K562 (cell line): ENCODE results near the gene BANP. TPM values are rescaled to one million over a fixed set of nuclear protein-coding genes. Genes with fewer than 3 reads are reported as not detected.

ENCODE experiments used
- ATAC-seq: fragments of 200-7000 bp; cut with Tn5 transposase; 3 replicates; pipeline ENCODE4 v1.9.1; 2020; ENCODE audit warnings: moderate library complexity
- BruUV-seq: library from RNA; stranded (reverse); fragments of 400-500 nt; replicated peaks from 2 replicates; lab custom pipeline; 2021; lab: Mats Ljungman, UMichigan
- CTCF ChIA-PET: fragments of 300-600 bp; formaldehyde crosslinking; extraction: SDS; loops from one replicate; lab custom pipeline; 2021; ENCODE audit warnings: low intra/inter-chr PET ratio; lab: Yijun Ruan, JAX
- POLR2A ChIA-PET: fragments of 300-600, 350-650 bp; sonication (Branson Sonifier 250); formaldehyde crosslinking; extraction: SDS; loops from one replicate; lab custom pipeline; 2021; ENCODE audit warnings: antibody characterized with exemption, inconsistent platforms; lab: Yijun Ruan, JAX
- DNase-seq, 4 experiments: peaks; one replicate each; pipeline versions ENCODE4 v3.0.0 to v3.0.0-alpha.2; 2011 to 2018; ENCODE audit warnings: low spot score in 3 of 4, mixed read lengths in 3 of 4; ENCODE audit errors: extremely low read depth in 1 of 4
- FAIRE-seq: peaks from 2 replicates; lab custom pipeline; 2011; peaks lifted over from hg19 to GRCh38; lab: Jason Lieb, UNC
- H2AFZ ChIP-seq: 2 replicates; pipeline ENCODE4 v1.6.0; 2011; ENCODE audit warnings: low read depth, low read length, control low read depth, inconsistent platforms
- H3K27ac ChIP-seq: fragments of 200-600 bp; 3 replicates; pipeline ENCODE4 v1.8.0; 2011; ENCODE audit warnings: low read depth, mild to moderate bottlenecking, control low read depth, inconsistent platforms, low read length, moderate library complexity, mixed read lengths; ENCODE audit errors: extremely low read depth
- H3K27me3 ChIP-seq, 2 experiments: fragments of 300-600 bp in 1 of 2; 2 replicates in 1 of 2; 3 replicates in 1 of 2; pipeline versions ENCODE4 v1.6.0 to v1.8.0; 2011; ENCODE audit warnings: inconsistent platforms in 2 of 2, low read length in 2 of 2, mild to moderate bottlenecking in 1 of 2, mixed read lengths in 1 of 2, moderate library complexity in 1 of 2; ENCODE audit not compliant: control insufficient read depth in 2 of 2, insufficient read depth in 2 of 2
- H3K36me3 ChIP-seq: fragments of 300-600 bp; 3 replicates; pipeline ENCODE4 v1.8.0; 2011; ENCODE audit warnings: mild to moderate bottlenecking, low read length, inconsistent platforms; ENCODE audit not compliant: control insufficient read depth, insufficient read depth
- H3K4me1 ChIP-seq, 2 experiments: fragments of 200-600 bp in 1 of 2; replicated peaks in 1 of 2; 2 replicates in 1 of 2; 3 replicates in 1 of 2; pipeline versions ENCODE4 v1.5.1 to v1.8.0; 2011; ENCODE audit warnings: inconsistent platforms in 2 of 2, low read length in 2 of 2, mild to moderate bottlenecking in 1 of 2, mixed read lengths in 1 of 2, moderate library complexity in 1 of 2; ENCODE audit not compliant: control insufficient read depth in 2 of 2, insufficient read depth in 2 of 2
- H3K4me2 ChIP-seq: 2 replicates; pipeline ENCODE4 v1.6.1; 2011; ENCODE audit warnings: low read length, control low read depth, inconsistent platforms, mixed read lengths; ENCODE audit not compliant: insufficient read depth
- H3K4me3 ChIP-seq: fragments of 200-600 bp; sonication (generic), shearing (Covaris generic); 2 replicates; pipeline ENCODE4 v1.5.1; 2016; ENCODE audit warnings: control low read depth, inconsistent platforms
- H3K79me2 ChIP-seq: fragments of 200-600 bp; 3 replicates; pipeline ENCODE4 v1.8.0; 2011; ENCODE audit warnings: low read length, inconsistent platforms; ENCODE audit not compliant: control insufficient read depth, insufficient read depth
- H3K9ac ChIP-seq, 2 experiments: 2 replicates each; pipeline versions ENCODE4 v1.6.0 to v1.6.1; 2011; ENCODE audit warnings: low read depth in 2 of 2, low read length in 2 of 2, control low read depth in 1 of 2, inconsistent platforms in 1 of 2, mild to moderate bottlenecking in 1 of 2, mixed read lengths in 1 of 2; ENCODE audit not compliant: insufficient read depth in 1 of 2
- H3K9me1 ChIP-seq: one replicate; pipeline ENCODE4 v1.6.0; 2011; ENCODE audit warnings: inconsistent platforms, mild to moderate bottlenecking, low read length, moderate library complexity; ENCODE audit not compliant: control insufficient read depth, insufficient read depth
- H3K9me3 ChIP-seq: replicated peaks from 2 replicates; pipeline ENCODE4 v1.5.1; 2011; ENCODE audit warnings: low read depth, low read length, inconsistent platforms; ENCODE audit not compliant: control insufficient read depth, insufficient read depth
- H4K20me1 ChIP-seq: replicated peaks from 2 replicates; pipeline ENCODE4 v1.6.1; 2011; ENCODE audit warnings: low read length, inconsistent platforms, mixed read lengths; ENCODE audit not compliant: control insufficient read depth, insufficient read depth
- CTCFL ChIP-seq: IDR thresholded peaks from 2 replicates; pipeline ENCODE4 v1.6.1; 2011; ENCODE audit warnings: borderline replicate concordance, low read depth, mild to moderate bottlenecking, moderate library complexity, low read length; ENCODE audit not compliant: insufficient read depth, poor library complexity, severe bottlenecking
- HOXB6 ChIP-seq: fragments of 250-450 bp; sonication (Bioruptor Pico); IDR thresholded peaks from 2 replicates; pipeline ENCODE4 v1.5.1; 2022; ENCODE audit warnings: mild to moderate bottlenecking, borderline replicate concordance
- IFI16 ChIP-seq: fragments of 250-450 bp; sonication (Bioruptor Pico); IDR thresholded peaks from 2 replicates; pipeline ENCODE4 v2.1.2; 2022; ENCODE audit warnings: mild to moderate bottlenecking, inconsistent platforms
- MCM7 ChIP-seq, 2 experiments: fragments of 450-650 bp; IDR thresholded peaks; 2 replicates each; pipeline ENCODE4 v1.6.1; 2016 to 2018
- NEUROD1 ChIP-seq: fragments of 150-350 bp; IDR thresholded peaks from 2 replicates; pipeline ENCODE4 v1.6.1; 2014; ENCODE audit warnings: borderline replicate concordance, low read length, low read depth; ENCODE audit not compliant: partially characterized antibody
- RAD51 ChIP-seq: fragments of 450-650 bp; IDR thresholded peaks from 2 replicates; pipeline ENCODE4 v1.7.1; 2016; ENCODE audit warnings: low read depth, mild to moderate bottlenecking, borderline replicate concordance
- SPI1 ChIP-seq: IDR thresholded peaks from 2 replicates; pipeline ENCODE4 v1.6.1; 2011; ENCODE audit warnings: low read depth, low read length, control low read depth, borderline replicate concordance
- WGBS: fragments of 100-300 bp; shearing (Covaris generic); methylation state at CpG from one replicate; pipeline ENCODE4 v1.1.6; 2016; ENCODE audit warnings: low coverage, mixed read lengths; ENCODE audit not compliant: insufficient coverage; ENCODE audit errors: missing lambda C conversion rate; 5-methylcytosine and 5-hydroxymethylcytosine counted together
- in situ Hi-C: fragments of 300-500 bp; cut with MboI; formaldehyde crosslinking; loops from 4 replicates; pipeline ENCODE4 v1.15.0; 2018; ENCODE audit warnings: inconsistent platforms, mixed read lengths
- intact Hi-C: fragments of 100-400 bp; cut with micrococcal nuclease; formaldehyde crosslinking; loops from 2 replicates; pipeline ENCODE4 v1.14.2; 2022
- polyA plus RNA-seq, 8 experiments: library from polyadenylated mRNA; depleted of rRNA in 4 of 8; stranded (reverse) in 5 of 8; unstranded in 3 of 8; fragments of >200 nt; fragmentation: Nextera tagmentation in 2 of 8; fragmentation: Illumina TruSeq in 1 of 8; extraction: Ambion mirVana in 2 of 8; extraction: Trizol in 1 of 8; gene quantifications; 2 replicates each; pipeline versions ENCODE4 v1.2.1 to v1.2.3, GENCODE V29; 2011 to 2014; ENCODE audit warnings: inconsistent platforms in 1 of 8, missing spikeins in 1 of 8
- total RNA-seq, 7 experiments: library from RNA; depleted of rRNA in 6 of 7; stranded (reverse); fragments of >200 nt in 6 of 7; fragmentation: Illumina TruSeq in 2 of 7; extraction: Trizol in 2 of 7; gene quantifications; 2 replicates each; pipeline versions ENCODE4 v1.2.1 to v1.2.3, GENCODE V29; 2011 to 2021; ENCODE audit warnings: low replicate concordance in 1 of 7
- TF ChIP-seq, protein P1 (sequence below), 3 experiments: fragments of 200-800 bp in 1 of 3; sonication (Bioruptor generic) in 1 of 3; sonication (generic) in 1 of 3; formaldehyde crosslinking in 1 of 3; IDR thresholded peaks; 2 replicates each; pipeline versions ENCODE4 v1.6.1 to v1.8.0; 2016 to 2022; ENCODE audit warnings: mild to moderate bottlenecking in 2 of 3, missing compliant biosample characterization in 2 of 3, missing genetic modification characterization in 2 of 3, missing genetic modification reagents in 1 of 3
- TF ChIP-seq, protein P2 (sequence below), 3 experiments: IDR thresholded peaks in 2 of 3; conservative IDR thresholded peaks in 1 of 3; 2 replicates each; pipeline ENCODE4 v1.5.1; 2011 to 2012; ENCODE audit warnings: low read length in 3 of 3, mild to moderate bottlenecking in 3 of 3, control low read depth in 2 of 3, improper control_type of control experiment in 1 of 3, inconsistent platforms in 1 of 3, low read depth in 1 of 3, mixed read lengths in 1 of 3, moderate library complexity in 1 of 3; ENCODE audit not compliant: insufficient read depth in 2 of 3

The BANP gene
- total and polyA plus RNA-seq, 9 of the 15 experiments (the other 6 are each of a cell fraction or from before 2014, with no cell fraction given) = 4.6 to 22.1 (median 15.6) TPM

GRCh38 chr16:88060524-88061219 is 109.4 kb downstream of the BANP start:
- 77% methylated on average over 16 of the region's 30 CpGs for WGBS
- H2AFZ ChIP-seq = no peak overlapping the region
- H3K4me2 ChIP-seq = no peak overlapping the region
- H3K9me3 ChIP-seq = no peaks in the 10 kb centered on the region
- peaks cover 2% of the 10 kb centered on the region; the same call in 1 of the 3 replicates for H3K36me3 ChIP-seq
- no TSS peak for BruUV-seq
- no peak for FAIRE-seq
- in situ Hi-C loops (no loop called here), intact Hi-C loops (no loop called here)
- POLR2A ChIA-PET = interaction anchor here (0.7 kb wide), 1 partner anchor 206 kb away, joined by 3 read pairs; no protein-coding TSS in a partner anchor
- no peaks in the 10 kb centered on the region for H3K27me3 ChIP-seq
- no peaks in the 10 kb centered on the region for H3K9me1 ChIP-seq
- peak in 3 of 4 experiments; percentile 38 to 46 (median 44) for DNase-seq
- no peak overlapping the region for H3K27ac ChIP-seq
- ATAC-seq = peak; percentile 38; the same call in 1 of the 3 replicates
- H4K20me1 ChIP-seq = 0 out of 2 replicates have a peak, but pooled peaks cover 6% of the 10 kb centered on the region
- H3K9ac ChIP-seq = no peak overlapping the region
- no peaks in the 10 kb centered on the region for H3K4me1 ChIP-seq
- CTCF ChIA-PET = no interaction called here
- H3K79me2 ChIP-seq = no peaks in the 10 kb centered on the region
- no peak overlapping the region for H3K4me3 ChIP-seq
- TF ChIP-seq HOXB6 (CRISPR knock-in tag) = no peak
- TF ChIP-seq RAD51 = no peak
- 0 out of 2 replicates have a peak, but pooled peaks have one; percentile 15 for TF ChIP-seq SPI1
- TF ChIP-seq NEUROD1 = no peak
- TF ChIP-seq, protein P1, sequence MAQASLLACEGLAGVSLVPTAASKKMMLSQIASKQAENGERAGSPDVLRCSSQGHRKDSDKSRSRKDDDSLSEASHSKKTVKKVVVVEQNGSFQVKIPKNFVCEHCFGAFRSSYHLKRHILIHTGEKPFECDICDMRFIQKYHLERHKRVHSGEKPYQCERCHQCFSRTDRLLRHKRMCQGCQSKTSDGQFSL (CRISPR knock-in tag; IDR thresholded peaks at IDR 0.05) = no peak
- TF ChIP-seq, protein P1 (tag; IDR thresholded peaks at IDR 0.05) = no peak
- TF ChIP-seq MCM7 (IDR thresholded peaks at IDR 0.05) = no peak
- TF ChIP-seq CTCFL = peak; percentile 78
- TF ChIP-seq IFI16 = no peak
- TF ChIP-seq, protein P2, sequence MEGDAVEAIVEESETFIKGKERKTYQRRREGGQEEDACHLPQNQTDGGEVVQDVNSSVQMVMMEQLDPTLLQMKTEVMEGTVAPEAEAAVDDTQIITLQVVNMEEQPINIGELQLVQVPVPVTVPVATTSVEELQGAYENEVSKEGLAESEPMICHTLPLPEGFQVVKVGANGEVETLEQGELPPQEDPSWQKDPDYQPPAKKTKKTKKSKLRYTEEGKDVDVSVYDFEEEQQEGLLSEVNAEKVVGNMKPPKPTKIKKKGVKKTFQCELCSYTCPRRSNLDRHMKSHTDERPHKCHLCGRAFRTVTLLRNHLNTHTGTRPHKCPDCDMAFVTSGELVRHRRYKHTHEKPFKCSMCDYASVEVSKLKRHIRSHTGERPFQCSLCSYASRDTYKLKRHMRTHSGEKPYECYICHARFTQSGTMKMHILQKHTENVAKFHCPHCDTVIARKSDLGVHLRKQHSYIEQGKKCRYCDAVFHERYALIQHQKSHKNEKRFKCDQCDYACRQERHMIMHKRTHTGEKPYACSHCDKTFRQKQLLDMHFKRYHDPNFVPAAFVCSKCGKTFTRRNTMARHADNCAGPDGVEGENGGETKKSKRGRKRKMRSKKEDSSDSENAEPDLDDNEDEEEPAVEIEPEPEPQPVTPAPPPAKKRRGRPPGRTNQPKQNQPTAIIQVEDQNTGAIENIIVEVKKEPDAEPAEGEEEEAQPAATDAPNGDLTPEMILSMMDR (IDR thresholded peaks at IDR 0.05 in 2 of 3, conservative IDR thresholded peaks at IDR 0.05 in 1 of 3; ENCODE audit: insufficient read depth in 2 of 3, low read depth in 1 of 3, low read length in 3 of 3) = peak; percentile 19 to 27 (median 21); a peak in 1 of 6 replicates
